Posterior vena cava (tissue), 2 donors: Measurements from ENCODE around the gene ENTR1. TPM values are rescaled to one million over a fixed set of nuclear protein-coding genes. Genes with fewer than 3 reads are reported as not detected.

Source experiments
- DNase-seq: peaks from one replicate; pipeline ENCODE4 v3.0.0-alpha.2; 2020; ENCODE audit warnings: low spot score
- intact Hi-C, 2 donors: fragments of 100-400 bp; cut with DNase I; formaldehyde crosslinking; loops; one replicate each; pipeline versions ENCODE4 v1.14.1 to v1.14.2; 2022 to 2023
- total RNA-seq, 2 donors: library from RNA; stranded (reverse); fragmentation: NEBNext Ultra II Directional; extraction: Animal tissue kit (Norgen Biotek cat#: 25700); gene quantifications; one replicate each; pipeline ENCODE4 v1.2.1, GENCODE V29; 2021
- donor health status: DM: yes; HTN: yes; CAD: no.
- donor health status: DM: yes; HTN: yes; CAD: no.

ENTR1 gene
- total RNA-seq, 2 donors from 2014 or later, result 28.7 to 29.3 TPM

- DNase-seq, result no peak
- intact Hi-C loops, result no loop called here
Observed at GRCh38 chr9:136386018-136386417, 24.4 kb downstream of the ENTR1 start.

GRCh38 chr9:136385015-136385414, 25.4 kb downstream of the ENTR1 start:
- DNase-seq, result no peak
- intact Hi-C loops, result no loop called here

- intact Hi-C loops, result no loop called here
- DNase-seq, result no peak
Observed at GRCh38 chr9:136383436-136383835, 27.0 kb downstream of the ENTR1 start.

GRCh38 chr9:136381966-136382513, 28.4 kb downstream of the ENTR1 start:
- intact Hi-C loops, result no loop called here
- DNase-seq, result no peak

GRCh38 chr9:136381311-136381710, 29.1 kb downstream of the ENTR1 start:
- intact Hi-C loops, result no loop called here
- no peak for DNase-seq

- no peak for DNase-seq
- intact Hi-C loops, result no loop called here
Observed at GRCh38 chr9:136380381-136380780, 30.0 kb downstream of the ENTR1 start.

GRCh38 chr9:136379891-136380290, 30.5 kb downstream of the ENTR1 start:
- intact Hi-C loops, result no loop called here
- no peak for DNase-seq

GRCh38 chr9:136379401-136379800, 31.0 kb downstream of the ENTR1 start:
- DNase-seq, result no peak
- intact Hi-C loops, result no loop called here

- no peak for DNase-seq
- intact Hi-C loops, result no loop called here
Observed at GRCh38 chr9:136379003-136379287, 31.5 kb downstream of the ENTR1 start.

- DNase-seq, result no peak
- intact Hi-C loops, result no loop called here
Observed at GRCh38 chr9:136378170-136379002, 32.0 kb downstream of the ENTR1 start.

GRCh38 chr9:136377341-136378169, 32.9 kb downstream of the ENTR1 start:
- no peak for DNase-seq
- intact Hi-C loops, result no loop called here

- intact Hi-C loops, result no loop called here
Observed at GRCh38 chr9:136376457-136376856, 34.0 kb downstream of the ENTR1 start.

GRCh38 chr9:136375096-136375495, 35.3 kb downstream of the ENTR1 start:
- intact Hi-C loops, result no loop called here
- no peak for DNase-seq

More at GRCh38 chr9:136376457-136376856, 34.0 kb downstream of the ENTR1 start:
- DNase-seq, result no peak

- DNase-seq, result no peak
Observed at GRCh38 chr9:136374183-136374575, 36.2 kb downstream of the ENTR1 start.

GRCh38 chr9:136373300-136374182, 36.9 kb downstream of the ENTR1 start, which contains the start of gene CARD9:
Gene CARD9, minus strand, starts transcription at chr9:136373669. Its CDS starts 1,591 bp downstream, at chr9:136372078.
- no peak for DNase-seq
- intact Hi-C loops, result no loop called here

More at GRCh38 chr9:136374183-136374575, 36.2 kb downstream of the ENTR1 start:
- intact Hi-C loops, result no loop called here

GRCh38 chr9:136372561-136373299, 37.7 kb downstream of the ENTR1 start:
- DNase-seq, result peak; percentile 92
- intact Hi-C loops, result no loop called here

- intact Hi-C loops, result no loop called here
- no peak for DNase-seq
Observed at GRCh38 chr9:136372006-136372405, 38.4 kb downstream of the ENTR1 start.

GRCh38 chr9:136371533-136371880, 38.9 kb downstream of the ENTR1 start:
- intact Hi-C loops, result no loop called here
- no peak for DNase-seq
